HL-60 (cell line): ENCODE data around the gene OR10P1.

Experiments used
- DNase-seq, 2 experiments: peaks; one replicate each; pipeline ENCODE4 v3.0.0-alpha.2; 2010 to 2020; ENCODE audit warnings: low read depth in 1 of 2, low spot score in 1 of 2
- H3K27ac ChIP-seq: fragments of 250-450 bp; sonication (Bioruptor Pico); replicated peaks from 2 replicates; pipeline ENCODE4 v1.5.1; 2020; ENCODE audit warnings: mild to moderate bottlenecking, moderate library complexity
- H3K27me3 ChIP-seq: fragments of 250-450 bp; sonication (Bioruptor Pico); 2 replicates; pipeline ENCODE4 v1.5.1; 2021; ENCODE audit warnings: mild to moderate bottlenecking, moderate library complexity; ENCODE audit not compliant: insufficient read depth, poor library complexity, severe bottlenecking
- H3K4me3 ChIP-seq: replicated peaks from 2 replicates; pipeline ENCODE4 v1.5.1; 2011; ENCODE audit warnings: mild to moderate bottlenecking, control low read depth, low read length; ENCODE audit not compliant: insufficient read depth
- CTCF ChIP-seq: IDR thresholded peaks from one replicate; pipeline ENCODE4 v1.5.1; 2011; ENCODE audit warnings: low read length, control low read depth, inconsistent platforms; ENCODE audit not compliant: insufficient read depth
- GABPA ChIP-seq: IDR thresholded peaks from 2 replicates; pipeline ENCODE4 v1.6.1; 2012; ENCODE audit warnings: low read depth
- POLR2AphosphoS5 ChIP-seq: IDR thresholded peaks from 2 replicates; pipeline ENCODE4 v1.6.1; 2012; ENCODE audit warnings: low read depth
- SPI1 ChIP-seq: IDR thresholded peaks from 2 replicates; pipeline ENCODE4 v1.6.1; 2012; ENCODE audit warnings: low read depth, mild to moderate bottlenecking, borderline replicate concordance
- TF ChIP-seq, protein P1 (sequence below): IDR thresholded peaks from 2 replicates; pipeline ENCODE4 v1.6.1; 2012; ENCODE audit warnings: low read depth; ENCODE audit not compliant: insufficient replicate concordance

Gene OR10P1

DNA sequence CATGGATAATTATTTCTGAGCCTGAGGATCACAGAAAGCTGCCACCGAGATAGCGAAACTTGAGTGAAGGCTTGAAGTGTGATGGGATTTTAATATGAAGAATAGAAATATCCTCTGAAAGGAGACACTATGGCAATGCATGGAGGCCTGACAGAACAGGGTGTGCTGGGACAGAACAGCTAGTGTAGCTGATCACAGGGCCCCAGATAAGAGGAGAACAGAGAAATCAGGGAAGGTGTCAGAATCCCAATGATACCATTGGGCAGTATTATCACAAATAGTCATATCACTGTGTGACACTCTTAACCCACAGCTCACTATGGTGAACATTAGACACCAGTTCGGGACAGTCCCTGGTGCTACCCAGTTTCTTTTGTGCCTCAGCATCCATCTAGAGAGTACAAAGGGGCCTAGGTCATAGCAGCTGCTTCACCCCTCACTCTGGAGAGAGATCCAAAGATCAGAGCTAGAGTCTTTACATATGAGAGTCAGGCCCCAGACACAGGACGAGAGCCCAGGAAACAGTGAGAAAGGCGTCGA, 506 bp upstream of the OR10P1 start:
- Histone ChIP-seq H3K27me3 (no peaks in the 10 kb centered on the region), H3K4me3 (no peak overlapping the region), H3K27ac (peak overlapping the region; percentile 32; the same call in 1 of the 2 replicates)
- TF ChIP-seq GABPA (no peak), CTCF (no peak), SPI1 (no peak), POLR2AphosphoS5 (no peak)
- TF ChIP-seq, protein P1, sequence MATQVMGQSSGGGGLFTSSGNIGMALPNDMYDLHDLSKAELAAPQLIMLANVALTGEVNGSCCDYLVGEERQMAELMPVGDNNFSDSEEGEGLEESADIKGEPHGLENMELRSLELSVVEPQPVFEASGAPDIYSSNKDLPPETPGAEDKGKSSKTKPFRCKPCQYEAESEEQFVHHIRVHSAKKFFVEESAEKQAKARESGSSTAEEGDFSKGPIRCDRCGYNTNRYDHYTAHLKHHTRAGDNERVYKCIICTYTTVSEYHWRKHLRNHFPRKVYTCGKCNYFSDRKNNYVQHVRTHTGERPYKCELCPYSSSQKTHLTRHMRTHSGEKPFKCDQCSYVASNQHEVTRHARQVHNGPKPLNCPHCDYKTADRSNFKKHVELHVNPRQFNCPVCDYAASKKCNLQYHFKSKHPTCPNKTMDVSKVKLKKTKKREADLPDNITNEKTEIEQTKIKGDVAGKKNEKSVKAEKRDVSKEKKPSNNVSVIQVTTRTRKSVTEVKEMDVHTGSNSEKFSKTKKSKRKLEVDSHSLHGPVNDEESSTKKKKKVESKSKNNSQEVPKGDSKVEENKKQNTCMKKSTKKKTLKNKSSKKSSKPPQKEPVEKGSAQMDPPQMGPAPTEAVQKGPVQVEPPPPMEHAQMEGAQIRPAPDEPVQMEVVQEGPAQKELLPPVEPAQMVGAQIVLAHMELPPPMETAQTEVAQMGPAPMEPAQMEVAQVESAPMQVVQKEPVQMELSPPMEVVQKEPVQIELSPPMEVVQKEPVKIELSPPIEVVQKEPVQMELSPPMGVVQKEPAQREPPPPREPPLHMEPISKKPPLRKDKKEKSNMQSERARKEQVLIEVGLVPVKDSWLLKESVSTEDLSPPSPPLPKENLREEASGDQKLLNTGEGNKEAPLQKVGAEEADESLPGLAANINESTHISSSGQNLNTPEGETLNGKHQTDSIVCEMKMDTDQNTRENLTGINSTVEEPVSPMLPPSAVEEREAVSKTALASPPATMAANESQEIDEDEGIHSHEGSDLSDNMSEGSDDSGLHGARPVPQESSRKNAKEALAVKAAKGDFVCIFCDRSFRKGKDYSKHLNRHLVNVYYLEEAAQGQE, result no peak
- no peak for DNase-seq

DNA sequence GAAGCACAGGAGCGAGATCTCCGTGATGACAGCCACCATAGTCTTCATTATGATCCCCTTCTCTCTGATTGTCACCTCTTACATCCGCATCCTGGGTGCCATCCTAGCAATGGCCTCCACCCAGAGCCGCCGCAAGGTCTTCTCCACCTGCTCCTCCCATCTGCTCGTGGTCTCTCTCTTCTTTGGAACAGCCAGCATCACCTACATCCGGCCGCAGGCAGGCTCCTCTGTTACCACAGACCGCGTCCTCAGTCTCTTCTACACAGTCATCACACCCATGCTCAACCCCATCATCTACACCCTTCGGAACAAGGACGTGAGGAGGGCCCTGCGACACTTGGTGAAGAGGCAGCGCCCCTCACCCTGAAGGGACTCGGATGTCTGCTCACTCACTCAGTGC, 775 bp downstream of the OR10P1 start:
- no peak for DNase-seq
- Histone ChIP-seq H3K27ac (no peak overlapping the region), H3K27me3 (no peaks in the 10 kb centered on the region), H3K4me3 (no peak overlapping the region)
- TF ChIP-seq CTCF (no peak), SPI1 (no peak), GABPA (no peak), POLR2AphosphoS5 (no peak)
- TF ChIP-seq, protein P1, result no peak

DNA sequence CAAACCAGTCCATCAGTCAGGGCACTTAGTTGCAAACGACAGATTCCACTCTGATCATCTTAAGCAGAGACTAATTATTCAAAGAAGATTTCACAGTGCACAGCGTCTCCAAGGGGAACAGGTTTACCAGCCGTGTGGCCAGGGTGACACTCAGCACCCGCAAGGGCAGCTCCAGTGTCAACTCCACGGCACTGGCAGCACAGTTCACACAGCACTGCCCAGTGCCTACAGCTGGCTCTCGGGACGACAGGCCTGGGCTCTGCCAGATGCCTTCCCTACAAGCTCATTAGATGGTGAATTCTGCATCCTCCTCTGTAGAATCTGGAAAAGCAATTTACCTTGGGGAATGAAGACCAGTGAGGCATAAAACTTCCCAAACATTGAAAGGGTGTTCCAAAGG, 4.9 kb downstream of the OR10P1 start:
- TF ChIP-seq GABPA (no peak), POLR2AphosphoS5 (no peak), SPI1 (no peak), CTCF (no peak)
- TF ChIP-seq, protein P1, result no peak
- peak in 1 of 2 experiments; percentile 32 for DNase-seq
- Histone ChIP-seq H3K27me3 (no peaks in the 10 kb centered on the region), H3K4me3 (no peak overlapping the region), H3K27ac (peak overlapping the region; percentile 88)
